GM21390 (cell line): ENCODE measurements around the gene ZFYVE19.

ENCODE experiments used
- ATAC-seq: cut with Tn5 transposase; IDR thresholded peaks from one replicate; pipeline ENCODE4 v1.9.1; 2021; ENCODE audit not compliant: unreplicated experiment

ZFYVE19 gene

GRCh38 chr15:40775740-40776536 is 31.0 kb upstream of the ZFYVE19 start:
- no peak for ATAC-seq

GRCh38 chr15:40776537-40777141 is 30.2 kb upstream of the ZFYVE19 start:
- no peak for ATAC-seq

GRCh38 chr15:40782609-40783227 is 24.2 kb upstream of the ZFYVE19 start:
- ATAC-seq = peak; percentile 69

- no peak for ATAC-seq
Observed at GRCh38 chr15:40785164-40785563, 21.7 kb upstream of the ZFYVE19 start.

- no peak for ATAC-seq
Observed at GRCh38 chr15:40785814-40786213, 21.1 kb upstream of the ZFYVE19 start.

GRCh38 chr15:40787344-40787841 is 19.5 kb upstream of the ZFYVE19 start:
- ATAC-seq = no peak

- ATAC-seq = no peak
Observed at GRCh38 chr15:40787991-40788390, 18.9 kb upstream of the ZFYVE19 start.

- ATAC-seq = no peak
Observed at GRCh38 chr15:40789119-40789518, 17.8 kb upstream of the ZFYVE19 start.

- ATAC-seq = no peak
Observed at GRCh38 chr15:40789999-40790398, 16.9 kb upstream of the ZFYVE19 start.

- ATAC-seq = no peak
Observed at GRCh38 chr15:40790718-40791117, 16.2 kb upstream of the ZFYVE19 start.

GRCh38 chr15:40792394-40792793 is 14.5 kb upstream of the ZFYVE19 start:
- ATAC-seq = no peak

- no peak for ATAC-seq
Observed at GRCh38 chr15:40793216-40793989, 13.5 kb upstream of the ZFYVE19 start.

- no peak for ATAC-seq
Observed at GRCh38 chr15:40796041-40796440, 10.8 kb upstream of the ZFYVE19 start.

GRCh38 chr15:40796512-40796911 is 10.4 kb upstream of the ZFYVE19 start:
- no peak for ATAC-seq

GRCh38 chr15:40799523-40799922 is 7.4 kb upstream of the ZFYVE19 start:
- ATAC-seq = no peak

GRCh38 chr15:40803076-40803475 is 3.8 kb upstream of the ZFYVE19 start:
- ATAC-seq = no peak

GRCh38 chr15:40803688-40804087 is 3.2 kb upstream of the ZFYVE19 start:
- no peak for ATAC-seq

GRCh38 chr15:40806672-40807027 is 239 bp upstream of the ZFYVE19 start:
- ATAC-seq = no peak

GRCh38 chr15:40807888-40808461 is 1.1 kb downstream of the ZFYVE19 start:
- no peak for ATAC-seq

- no peak for ATAC-seq
Observed at GRCh38 chr15:40808861-40809450, 2.1 kb downstream of the ZFYVE19 start.
